Body of pancreas (tissue), 4 donors: ENCODE measurements around the gene GLT8D1. TPM values are rescaled to one million over a fixed set of nuclear protein-coding genes. Genes with fewer than 3 reads are reported as not detected.

Source experiments
- ATAC-seq: fragments of 150-250 bp; one replicate; pipeline ENCODE4 v1.9.1; 2016
- DNase-seq, 4 donors: peaks; one replicate each; pipeline ENCODE4 v3.0.0-alpha.2; 2019
- H3K27ac ChIP-seq, 4 donors: fragments of 200-600 bp; sonication (generic); 1 replicate in 3 of 4; 2 replicates in 1 of 4; pipeline versions ENCODE4 v1.5.1 to v1.6.1; 2016 to 2019; ENCODE audit warnings: mild to moderate bottlenecking in 1 of 4, mixed read lengths in 1 of 4, moderate library complexity in 1 of 4
- H3K27me3 ChIP-seq, 2 donors: fragments of 200-600 bp; sonication (generic); one replicate each; pipeline ENCODE4 v1.6.0; 2016; ENCODE audit warnings: mild to moderate bottlenecking in 1 of 2
- H3K36me3 ChIP-seq, 2 donors: fragments of 200-600 bp; sonication (generic); replicated peaks in 1 of 2; 2 replicates each; pipeline ENCODE4 v1.5.1; 2016; ENCODE audit warnings: low read depth in 2 of 2; ENCODE audit not compliant: insufficient read depth in 1 of 2
- H3K4me1 ChIP-seq: fragments of 200-600 bp; sonication (generic); one replicate; pipeline ENCODE4 v1.6.0; 2016
- H3K4me3 ChIP-seq, 2 donors: fragments of 200-600 bp; sonication (generic); 1 replicate in 1 of 2; 2 replicates in 1 of 2; pipeline ENCODE4 v1.5.1; 2016 to 2019
- H3K9me3 ChIP-seq, 3 donors: fragments of 200-600 bp; sonication (generic); 1 replicate in 2 of 3; 2 replicates in 1 of 3; pipeline ENCODE4 v1.5.1; 2016
- POLR2A ChIP-seq, 3 donors: fragments of 450-650 bp; IDR thresholded peaks; one replicate each; pipeline ENCODE4 v1.6.1; 2016; ENCODE audit warnings: antibody characterized with exemption in 3 of 3, mild to moderate bottlenecking in 2 of 3
- WGBS, 2 donors: methylation state at CpG; one replicate each; pipeline ENCODE4 v1.1.5; 2017; 5-methylcytosine and 5-hydroxymethylcytosine counted together
- intact Hi-C: fragments of 100-400 bp; cut with DNase I; formaldehyde crosslinking; loops from one replicate; pipeline ENCODE4 v1.15.1; 2023
- total RNA-seq, 2 donors: library from RNA; depleted of rRNA; stranded (reverse); fragments of >200 nt; gene quantifications; one replicate each; pipeline ENCODE4 v1.1.0, GENCODE V29; 2016
- TF ChIP-seq, protein P1 (sequence below), 7 experiments: fragments of 450-650 bp in 4 of 7; fragments of 200-600 bp in 3 of 7; sonication (generic) in 3 of 7; IDR thresholded peaks; one replicate each; pipeline ENCODE4 v1.5.1; 2016 to 2019; ENCODE audit warnings: antibody characterized with exemption in 7 of 7

The GLT8D1 gene
- total RNA-seq, 2 donors from 2014 or later: 43.8 to 92.0 TPM

GRCh38 chr3:52685285-52685708 lies 20.3 kb downstream of the GLT8D1 start:
- TF ChIP-seq POLR2A (IDR thresholded peaks at IDR 0.05): no peak
- TF ChIP-seq, protein P1, sequence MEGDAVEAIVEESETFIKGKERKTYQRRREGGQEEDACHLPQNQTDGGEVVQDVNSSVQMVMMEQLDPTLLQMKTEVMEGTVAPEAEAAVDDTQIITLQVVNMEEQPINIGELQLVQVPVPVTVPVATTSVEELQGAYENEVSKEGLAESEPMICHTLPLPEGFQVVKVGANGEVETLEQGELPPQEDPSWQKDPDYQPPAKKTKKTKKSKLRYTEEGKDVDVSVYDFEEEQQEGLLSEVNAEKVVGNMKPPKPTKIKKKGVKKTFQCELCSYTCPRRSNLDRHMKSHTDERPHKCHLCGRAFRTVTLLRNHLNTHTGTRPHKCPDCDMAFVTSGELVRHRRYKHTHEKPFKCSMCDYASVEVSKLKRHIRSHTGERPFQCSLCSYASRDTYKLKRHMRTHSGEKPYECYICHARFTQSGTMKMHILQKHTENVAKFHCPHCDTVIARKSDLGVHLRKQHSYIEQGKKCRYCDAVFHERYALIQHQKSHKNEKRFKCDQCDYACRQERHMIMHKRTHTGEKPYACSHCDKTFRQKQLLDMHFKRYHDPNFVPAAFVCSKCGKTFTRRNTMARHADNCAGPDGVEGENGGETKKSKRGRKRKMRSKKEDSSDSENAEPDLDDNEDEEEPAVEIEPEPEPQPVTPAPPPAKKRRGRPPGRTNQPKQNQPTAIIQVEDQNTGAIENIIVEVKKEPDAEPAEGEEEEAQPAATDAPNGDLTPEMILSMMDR (IDR thresholded peaks at IDR 0.05): peak in 2 of 7 experiments; percentile 9 to 26
- H3K9me3 ChIP-seq: peaks cover 0 to 4% (median 0%) of the 10 kb centered on the region in 3 donors
- H3K36me3 ChIP-seq: peaks cover 14% of the 10 kb centered on the region in 2 donors
- H3K27ac ChIP-seq: peak overlapping the region; percentile 96 to 99 (median 98)
- peak overlapping the region in 1 of 2 donors; percentile 52 for H3K4me3 ChIP-seq
- intact Hi-C loops: no loop called here
- ATAC-seq (peak; percentile 93), DNase-seq (peak; percentile 84 to 89 (median 86))
- no peaks in the 10 kb centered on the region for H3K27me3 ChIP-seq
- WGBS, 2 donors: 0 to 1% methylated on average over 34 to 41 of the region's 41 CpGs
- peaks cover 70% of the 10 kb centered on the region for H3K4me1 ChIP-seq

DNA sequence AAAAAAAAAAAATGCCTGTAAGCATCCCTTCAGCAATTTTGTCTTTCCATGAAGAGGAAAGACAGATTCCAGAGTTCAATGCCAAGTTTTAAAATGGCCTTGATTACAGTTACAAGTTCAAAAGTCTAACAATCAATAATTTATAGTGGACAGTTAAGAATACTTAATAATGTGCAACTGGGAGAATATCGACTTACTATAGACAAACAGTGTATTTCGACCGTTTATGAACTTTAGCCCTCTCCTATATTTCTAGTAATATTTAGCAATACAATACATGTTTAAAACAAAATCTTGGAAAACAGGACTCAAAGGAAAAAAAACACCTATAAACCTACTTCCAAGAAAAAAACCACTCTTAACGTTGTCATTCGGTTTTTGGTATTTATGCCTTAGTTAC lies 21.4 kb downstream of the GLT8D1 start:
- Histone ChIP-seq H3K9me3 (peaks cover 0 to 4% (median 0%) of the 10 kb centered on the region in 3 donors), H3K36me3 (peaks cover 3 to 8% of the 10 kb centered on the region in 2 donors), H3K27ac (peak overlapping the region in 2 of 4 donors; percentile 98), H3K4me1 (peaks cover 71% of the 10 kb centered on the region), H3K27me3 (no peaks in the 10 kb centered on the region), H3K4me3 (no peak overlapping the region)
- intact Hi-C loops: no loop called here
- TF ChIP-seq, protein P1 (IDR thresholded peaks at IDR 0.05): no peak
- no peak for TF ChIP-seq POLR2A (IDR thresholded peaks at IDR 0.05)
- ATAC-seq (no peak), DNase-seq (no peak)
- WGBS, 2 donors: 10 to 11% methylated on average over 5 of the region's 5 CpGs

GRCh38 chr3:52683611-52684010 lies 22.0 kb downstream of the GLT8D1 start:
- ATAC-seq (no peak), DNase-seq (no peak)
- H3K9me3 ChIP-seq: peaks cover 0 to 4% (median 0%) of the 10 kb centered on the region in 3 donors
- TF ChIP-seq, protein P1 (IDR thresholded peaks at IDR 0.05): no peak
- no peak for TF ChIP-seq POLR2A (IDR thresholded peaks at IDR 0.05)
- H3K4me3 ChIP-seq: no peak overlapping the region
- H3K4me1 ChIP-seq: peaks cover 66% of the 10 kb centered on the region
- H3K36me3 ChIP-seq: peaks cover 0 to 6% of the 10 kb centered on the region in 2 donors
- peak overlapping the region in 1 of 4 donors; percentile 11 for H3K27ac ChIP-seq
- intact Hi-C loops: no loop called here
- WGBS, 2 donors: 47 to 51% methylated on average over 6 of the region's 6 CpGs
- no peaks in the 10 kb centered on the region for H3K27me3 ChIP-seq

GRCh38 chr3:52682016-52682415 lies 23.6 kb downstream of the GLT8D1 start:
- intact Hi-C loops: no loop called here
- Histone ChIP-seq H3K36me3 (peaks cover 8 to 16% of the 10 kb centered on the region in 2 donors), H3K4me1 (peaks cover 50% of the 10 kb centered on the region), H3K9me3 (peaks cover 0 to 4% (median 0%) of the 10 kb centered on the region in 3 donors), H3K4me3 (no peak overlapping the region), H3K27me3 (no peaks in the 10 kb centered on the region), H3K27ac (peak overlapping the region in 2 of 4 donors; percentile 27 to 41)
- ATAC-seq (no peak), DNase-seq (peak in 3 of 4 donors; percentile 37 to 51 (median 44))
- TF ChIP-seq, protein P1 (IDR thresholded peaks at IDR 0.05): no peak
- no peak for TF ChIP-seq POLR2A (IDR thresholded peaks at IDR 0.05)

- 38 to 40% methylated on average over 3 of the region's 3 CpGs for WGBS, 2 donors
- intact Hi-C loops: no loop called here
Measured at GRCh38 chr3:52681596-52681995, 24.0 kb downstream of the GLT8D1 start.

More at GRCh38 chr3:52681596-52681995, 24.0 kb downstream of the GLT8D1 start:
- Histone ChIP-seq H3K9me3 (peaks cover 0 to 4% (median 0%) of the 10 kb centered on the region in 3 donors), H3K27me3 (no peaks in the 10 kb centered on the region), H3K4me3 (no peak overlapping the region), H3K36me3 (peaks cover 8 to 17% of the 10 kb centered on the region in 2 donors), H3K27ac (peak overlapping the region in 2 of 4 donors; percentile 27 to 41), H3K4me1 (peaks cover 46% of the 10 kb centered on the region)
- DNase-seq (no peak), ATAC-seq (no peak)
- TF ChIP-seq, protein P1 (IDR thresholded peaks at IDR 0.05): no peak
- no peak for TF ChIP-seq POLR2A (IDR thresholded peaks at IDR 0.05)
